HG02973 (cell line): ENCODE data around the gene MPP7.

ENCODE experiments used
- ATAC-seq: cut with Tn5 transposase; IDR thresholded peaks from one replicate; pipeline ENCODE4 v1.9.1; 2021; ENCODE audit warnings: moderate library complexity; ENCODE audit not compliant: unreplicated experiment

The MPP7 gene

DNA sequence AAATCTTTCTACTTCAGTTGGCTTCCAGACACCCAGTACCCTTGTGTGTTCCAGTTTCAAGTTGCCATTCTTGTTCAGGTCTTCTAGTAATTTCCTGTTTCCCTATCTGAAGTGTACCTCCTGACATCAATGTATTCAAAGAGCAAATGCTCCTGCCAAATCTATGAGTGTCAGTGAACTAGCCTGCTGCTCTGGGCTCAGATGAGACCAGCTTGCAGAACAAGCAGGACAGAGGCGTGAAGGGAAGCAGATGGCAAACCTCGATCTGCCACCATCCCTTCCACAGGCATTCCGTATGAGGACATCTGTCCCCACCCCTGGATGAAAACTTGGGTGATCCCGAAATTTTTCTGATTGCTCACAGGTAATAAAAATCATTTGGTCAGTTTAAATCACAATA is 4.4 kb upstream of the MPP7 start:
- ATAC-seq: no peak

DNA sequence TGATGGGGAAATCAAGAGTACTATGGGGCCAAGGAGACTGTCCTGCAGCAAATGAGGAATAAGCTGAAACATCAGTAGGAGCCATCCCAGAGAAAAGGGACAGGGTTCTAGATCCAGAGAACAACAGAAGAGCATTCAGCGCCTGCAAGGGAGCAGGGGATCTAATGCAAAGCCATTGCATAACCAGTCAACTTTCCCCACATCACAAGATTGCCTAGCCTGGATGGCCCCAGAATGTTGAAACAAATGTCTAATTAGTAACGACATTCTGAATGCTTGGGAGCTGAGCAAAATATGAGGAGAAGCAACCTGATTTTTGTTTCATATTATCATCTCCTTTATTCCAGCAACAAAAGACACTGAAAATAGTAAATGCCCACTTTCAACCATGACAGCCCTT is 2.7 kb upstream of the MPP7 start:
- no peak for ATAC-seq

GRCh38 chr10:28304032-28304571 is 1.2 kb upstream of the MPP7 start:
- ATAC-seq: no peak

- ATAC-seq: no peak
Observed at GRCh38 chr10:28302012-28302637, 739 bp downstream of the MPP7 start.

GRCh38 chr10:28300027-28300426 is 2.8 kb downstream of the MPP7 start:
- ATAC-seq: no peak

DNA sequence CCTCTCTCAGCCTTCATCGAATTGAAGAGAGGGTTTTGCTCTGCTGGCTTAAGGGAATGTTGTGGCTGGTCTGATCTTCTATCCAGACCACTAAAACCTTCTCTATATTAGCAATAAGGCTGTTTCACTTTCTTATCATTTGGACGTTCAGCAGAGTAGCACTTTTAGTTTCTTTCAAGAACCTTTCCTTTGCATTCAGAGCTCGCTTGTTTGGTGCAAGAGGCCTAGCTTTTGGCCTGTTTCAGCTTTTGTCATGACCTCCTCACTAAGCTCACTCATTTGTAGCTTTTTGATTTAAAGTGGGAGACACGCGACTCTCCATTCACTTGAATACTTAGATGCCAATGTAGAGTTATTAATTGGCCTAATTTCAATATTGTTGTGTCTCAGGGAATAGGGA is 3.9 kb downstream of the MPP7 start:
- no peak for ATAC-seq

DNA sequence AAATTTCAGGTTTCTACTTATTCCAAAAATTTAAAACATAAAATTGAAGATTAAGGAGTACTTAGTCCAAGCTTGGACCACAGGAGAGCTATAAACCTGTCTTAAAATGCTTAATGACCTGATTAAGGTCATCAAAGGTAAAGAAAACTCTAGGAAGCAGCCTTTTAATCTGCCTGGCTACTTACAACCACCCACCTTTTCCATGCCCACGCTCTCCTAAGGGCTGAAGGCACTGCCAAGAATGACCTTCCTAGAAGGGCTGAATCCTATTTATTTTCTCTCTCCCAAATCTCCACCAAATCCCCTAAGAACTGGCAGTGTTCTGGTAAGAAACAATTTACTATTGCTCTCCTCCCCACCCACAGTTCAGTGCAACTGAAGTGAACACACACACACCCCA is 6.8 kb downstream of the MPP7 start:
- ATAC-seq: no peak

DNA sequence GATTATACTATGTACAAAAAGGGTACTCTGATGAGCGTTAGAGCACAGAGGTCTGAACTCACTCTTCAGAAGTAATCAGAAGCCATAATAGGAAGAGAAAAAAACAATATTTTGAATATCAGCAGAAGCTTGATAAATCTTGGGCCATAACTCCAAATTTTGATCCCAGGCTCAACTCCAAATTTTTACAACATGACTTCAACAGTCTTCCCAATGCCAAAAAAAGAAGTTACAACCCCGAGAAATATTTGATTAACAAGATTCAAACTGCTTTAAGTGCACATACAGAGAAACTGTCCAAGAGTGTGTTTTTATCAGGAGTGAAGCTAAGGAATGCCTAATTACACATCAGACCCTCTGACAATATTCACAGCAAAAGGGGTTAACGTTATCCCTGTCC is 7.5 kb downstream of the MPP7 start:
- ATAC-seq: no peak

DNA sequence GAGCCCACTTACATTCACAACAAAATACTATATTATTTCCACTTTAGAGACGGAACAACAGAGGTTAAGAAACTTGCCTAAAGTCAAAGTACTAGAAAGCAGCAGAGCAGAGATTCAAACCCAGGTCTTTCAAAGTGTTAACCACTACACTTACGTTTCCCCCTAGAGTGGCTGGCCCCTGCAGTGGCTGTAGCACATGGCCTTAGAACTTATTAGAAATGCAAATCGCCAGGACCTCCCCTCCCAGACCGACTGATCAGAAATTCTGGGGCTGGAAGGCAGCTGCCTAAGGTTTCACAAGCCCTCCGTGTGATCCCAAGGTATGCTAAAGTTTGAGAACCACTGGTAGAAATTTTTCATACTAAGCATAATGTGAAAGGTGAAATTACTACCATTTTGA is 8.1 kb downstream of the MPP7 start:
- ATAC-seq: no peak

DNA sequence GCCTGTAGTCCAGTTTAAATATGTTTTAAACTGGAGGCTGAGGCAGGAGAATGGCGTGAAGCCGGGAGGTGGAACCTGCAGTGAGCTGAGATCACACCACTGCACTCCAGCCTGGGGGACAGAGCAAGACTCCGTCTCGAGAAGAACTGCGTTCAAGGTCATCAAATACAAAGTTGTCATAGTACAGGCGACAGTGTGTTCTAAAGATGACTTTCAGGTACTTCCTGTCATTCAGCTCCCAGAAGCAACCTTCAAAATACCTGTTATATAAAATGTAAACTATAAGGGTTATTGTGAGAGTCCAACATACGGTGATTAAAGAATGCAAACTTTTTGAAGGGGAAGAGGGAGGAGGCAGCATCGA is 8.7 kb downstream of the MPP7 start:
- no peak for ATAC-seq

DNA sequence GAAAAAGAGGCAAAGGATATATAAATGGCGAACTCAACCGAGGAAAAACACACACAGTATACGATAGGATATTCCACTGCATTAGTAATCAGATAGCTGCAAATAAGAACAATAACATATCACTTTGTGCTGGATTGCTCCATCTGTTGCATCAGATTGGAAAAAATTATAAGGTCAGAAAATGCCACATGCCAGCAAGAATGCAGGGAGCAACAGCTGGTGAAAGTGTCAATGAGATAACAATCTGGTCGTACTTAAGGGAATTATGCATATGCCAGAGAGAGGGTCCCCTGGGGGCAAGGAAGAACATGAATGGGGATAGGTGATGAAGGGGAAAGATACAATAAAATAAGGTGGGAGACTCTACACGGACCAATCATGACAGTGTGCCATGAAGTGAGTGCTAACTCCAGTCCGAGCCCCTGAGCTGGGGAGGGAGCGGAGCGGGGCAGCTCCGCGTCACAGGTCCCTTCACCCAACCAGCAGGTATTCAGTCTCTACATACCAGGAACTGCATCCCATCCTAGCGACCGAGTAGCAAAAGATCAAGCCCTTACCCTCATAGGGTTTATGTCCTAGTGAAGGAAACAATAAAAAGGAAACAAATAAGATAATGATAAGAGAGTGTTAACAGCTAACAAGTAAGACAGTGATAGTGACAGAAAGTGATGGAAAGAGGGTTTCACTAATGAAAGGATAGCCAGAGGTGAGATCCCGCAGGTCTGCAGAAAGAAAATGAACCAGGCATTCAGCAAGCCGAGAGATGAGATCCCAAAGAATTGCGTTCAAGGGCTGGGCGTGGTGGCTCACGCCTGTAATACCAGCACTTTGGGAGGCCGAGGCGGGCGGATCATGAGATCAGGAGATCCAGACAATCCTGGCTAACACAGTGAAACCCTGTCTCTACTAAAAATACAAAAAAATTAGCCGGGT is 9.4 kb downstream of the MPP7 start:
- no peak for ATAC-seq

- ATAC-seq: no peak
Observed at GRCh38 chr10:28291881-28292297, 11.0 kb downstream of the MPP7 start.

- ATAC-seq: no peak
Observed at GRCh38 chr10:28285816-28286215, 17.0 kb downstream of the MPP7 start.

DNA sequence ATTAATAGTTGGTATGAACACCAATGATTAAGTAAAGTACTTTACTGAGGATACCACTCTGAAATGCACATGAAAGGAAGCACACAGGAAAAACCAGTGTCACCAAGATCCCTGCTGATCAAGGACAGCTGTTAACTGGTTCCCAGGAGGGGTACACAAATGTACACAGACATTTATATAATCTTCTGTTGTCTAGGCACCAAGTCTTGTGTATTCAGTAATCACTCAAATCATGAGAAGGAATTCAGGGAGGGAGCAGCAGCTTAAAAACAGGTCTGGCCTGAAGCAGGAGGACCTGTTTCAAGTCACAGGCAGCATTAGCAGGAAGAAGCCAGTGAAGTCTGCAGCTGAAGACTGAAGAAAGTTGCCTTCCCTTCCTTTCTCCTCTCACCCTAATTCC is 18.7 kb downstream of the MPP7 start:
- no peak for ATAC-seq

DNA sequence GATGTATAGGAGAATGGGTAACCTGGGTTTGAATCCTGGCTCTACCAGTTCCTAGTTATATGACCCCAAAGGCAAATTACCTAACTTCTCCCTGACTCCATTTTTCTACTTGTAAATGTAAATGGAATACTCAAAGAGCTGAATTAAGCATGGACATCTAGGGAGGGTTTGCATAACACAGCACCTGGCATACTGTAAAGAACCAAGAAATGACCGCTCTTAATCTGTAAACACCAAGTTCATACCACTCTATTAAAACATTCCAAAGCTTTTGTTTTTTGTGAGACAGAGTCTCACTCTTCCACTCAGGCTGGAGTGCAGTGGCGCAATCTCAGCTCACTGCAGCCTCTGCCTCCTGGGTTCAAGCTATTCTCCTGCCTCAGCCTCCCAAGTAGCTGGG is 19.6 kb downstream of the MPP7 start:
- ATAC-seq: no peak

DNA sequence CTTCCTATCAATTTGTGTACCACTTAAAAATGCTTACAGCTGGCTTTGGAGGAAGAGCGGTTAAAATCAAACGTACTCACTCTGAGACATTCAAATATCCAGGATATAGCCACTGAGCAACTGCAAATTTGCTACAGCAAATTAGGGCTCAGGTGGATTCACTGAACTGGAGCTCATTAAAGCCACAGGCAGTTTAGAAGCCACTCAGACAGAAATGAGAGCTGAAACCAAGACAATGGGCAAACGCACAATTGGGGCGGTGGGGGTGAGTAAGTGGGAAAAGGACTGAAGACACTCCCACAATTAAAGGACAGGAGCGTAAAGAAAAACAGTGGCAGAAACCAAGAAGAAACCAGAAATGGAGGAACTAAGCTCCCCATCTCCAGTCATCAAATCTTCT is 20.5 kb downstream of the MPP7 start:
- no peak for ATAC-seq

GRCh38 chr10:28281726-28282315 is 21.0 kb downstream of the MPP7 start:
- no peak for ATAC-seq

DNA sequence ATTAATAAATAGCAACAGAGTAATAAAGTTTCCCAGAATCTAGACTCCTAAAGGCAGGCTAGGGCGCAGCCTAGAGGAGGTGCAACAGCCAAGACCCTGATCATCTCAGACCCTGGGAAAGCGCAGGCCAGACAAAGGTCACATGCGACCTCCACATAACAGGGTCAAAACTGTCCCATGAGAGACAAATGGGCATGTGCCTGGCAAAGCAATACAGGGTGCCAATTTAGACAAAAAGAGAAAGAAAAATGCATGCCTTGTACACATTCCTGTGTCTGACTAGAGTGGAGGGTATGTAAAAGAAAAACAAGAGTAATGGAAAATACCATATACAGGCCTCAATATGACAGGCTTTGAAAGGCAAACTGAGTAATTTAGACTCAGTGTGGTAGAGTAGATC is 22.2 kb downstream of the MPP7 start:
- no peak for ATAC-seq

DNA sequence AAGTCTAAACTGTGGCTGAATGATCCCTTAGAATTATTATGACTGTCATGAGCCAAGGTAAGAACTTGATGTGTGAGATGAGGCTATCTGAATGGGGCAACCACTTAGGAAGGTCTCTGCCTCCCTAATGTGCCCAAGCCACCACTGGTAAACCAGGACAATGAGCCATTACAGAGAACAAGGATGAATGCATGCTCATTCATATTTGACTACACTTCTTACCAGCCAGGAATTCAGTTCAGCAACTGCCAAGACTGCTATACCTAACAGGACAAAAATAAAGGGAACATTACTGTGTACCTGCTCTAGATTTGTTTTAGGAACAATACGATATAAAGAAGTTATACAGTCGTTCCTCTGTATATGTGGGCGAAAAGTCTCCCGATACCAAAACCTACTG is 23.0 kb downstream of the MPP7 start:
- no peak for ATAC-seq

GRCh38 chr10:28278842-28279241 is 24.0 kb downstream of the MPP7 start:
- no peak for ATAC-seq

DNA sequence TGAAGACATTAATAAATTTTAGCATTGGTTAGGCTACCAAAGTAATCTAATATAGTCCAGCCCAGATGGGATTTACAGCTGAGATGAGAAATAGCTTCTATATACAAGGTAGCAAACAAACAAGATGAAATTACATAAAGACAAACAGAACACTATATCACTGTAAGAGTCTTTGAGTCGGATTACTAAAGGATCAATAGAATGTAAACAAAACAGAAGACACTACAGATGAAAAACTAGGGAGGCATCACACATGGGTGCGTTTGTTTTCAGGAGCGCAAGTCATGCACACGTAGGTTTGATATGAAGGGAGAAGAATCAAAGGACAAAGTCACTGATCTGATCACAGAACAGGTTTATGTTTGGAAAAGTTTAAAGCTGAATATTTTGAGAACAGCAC is 26.5 kb downstream of the MPP7 start:
- ATAC-seq: no peak

- ATAC-seq: no peak
Observed at GRCh38 chr10:28274475-28274874, 28.4 kb downstream of the MPP7 start.
